HCT116 (cell line): ENCODE results near the gene TRIP13. TPM values are rescaled to one million over a fixed set of nuclear protein-coding genes. Genes with fewer than 3 reads are reported as not detected.

Experiments used
- ATAC-seq: fragments of 200-7000 bp; cut with Tn5 transposase; 2 replicates; pipeline ENCODE4 v1.9.1; 2020; ENCODE audit warnings: mild to moderate bottlenecking, moderate library complexity
- BruUV-seq: library from RNA; stranded (reverse); fragments of 400-500 nt; replicated peaks from 2 replicates; lab custom pipeline; 2021; lab: Mats Ljungman, UMichigan
- CTCF ChIA-PET: fragments of 300-600 bp; sonication (Branson Sonifier 250); formaldehyde crosslinking; loops from one replicate; lab custom pipeline; 2021; ENCODE audit warnings: antibody characterized with exemption; lab: Charles Lee
- POLR2A ChIA-PET: fragments of 300-600, 350-600 bp; sonication (Branson Sonifier 250); formaldehyde crosslinking; loops from one replicate; lab custom pipeline; 2021; ENCODE audit warnings: antibody characterized with exemption; lab: Charles Lee
- RAD21 ChIA-PET, 2 experiments: fragments of 300-600 bp; sonication (Branson Sonifier 250); formaldehyde crosslinking; loops; one replicate each; lab custom pipeline; 2023; ENCODE audit warnings: low total read pairs in 2 of 2; ENCODE audit not compliant: uncharacterized antibody in 2 of 2, unreplicated experiment in 2 of 2, low non-redundant PET in 1 of 2; lab: Charles Lee
- DNase-seq: peaks from one replicate; pipeline ENCODE4 v3.0.0-alpha.2; 2010; ENCODE audit warnings: low read depth, low spot score
- H2AFZ ChIP-seq: fragments of 200-600 bp; shearing (Covaris generic), sonication (generic); 2 replicates; pipeline ENCODE4 v1.6.1; 2017; ENCODE audit warnings: low read depth, mixed run types, mixed read lengths, antibody characterized with exemption, low read length; ENCODE audit not compliant: poor library complexity, severe bottlenecking
- H3K27ac ChIP-seq: 2 replicates; pipeline ENCODE4 v1.5.1; 2012; ENCODE audit warnings: low read depth, low read length
- H3K27me3 ChIP-seq: fragments of 200-600 bp; sonication (generic); 2 replicates; pipeline ENCODE4 v1.6.1; 2016; ENCODE audit warnings: mixed run types, low read length, mixed read lengths; ENCODE audit not compliant: insufficient read depth
- H3K36me3 ChIP-seq, 2 experiments: fragments of 200-500 bp in 1 of 2; fragments of 200-600 bp in 1 of 2; sonication (Bioruptor generic) in 1 of 2; sonication (generic) in 1 of 2; 2 replicates each; pipeline versions ENCODE4 v1.5.1 to v1.6.1; 2014 to 2016; ENCODE audit warnings: low read length in 2 of 2, inconsistent platforms in 1 of 2, mixed read lengths in 1 of 2, mixed run types in 1 of 2; ENCODE audit not compliant: insufficient read depth in 2 of 2, control insufficient read depth in 1 of 2
- H3K4me1 ChIP-seq, 2 experiments: fragments of 200-600 bp in 1 of 2; sonication (generic) in 1 of 2; 2 replicates each; pipeline versions ENCODE4 v1.5.1 to v1.6.1; 2012 to 2017; ENCODE audit warnings: low read length in 2 of 2, inconsistent platforms in 1 of 2, mild to moderate bottlenecking in 1 of 2, mixed read lengths in 1 of 2, mixed run types in 1 of 2, moderate library complexity in 1 of 2; ENCODE audit not compliant: insufficient read depth in 2 of 2, control insufficient read depth in 1 of 2
- H3K4me2 ChIP-seq: fragments of 200-600 bp; sonication (generic); 2 replicates; pipeline ENCODE4 v1.6.1; 2017; ENCODE audit warnings: mixed run types, low read length, mixed read lengths
- H3K4me3 ChIP-seq, 2 experiments: fragments of 200-600 bp in 1 of 2; sonication (generic) in 1 of 2; replicated peaks in 1 of 2; 2 replicates each; pipeline ENCODE4 v1.5.1; 2011 to 2016; ENCODE audit warnings: low read length in 2 of 2, control low read depth in 1 of 2, low read depth in 1 of 2, mild to moderate bottlenecking in 1 of 2, mixed read lengths in 1 of 2, mixed run types in 1 of 2
- H3K79me2 ChIP-seq: fragments of 200-600 bp; sonication (generic); 2 replicates; pipeline ENCODE4 v1.6.1; 2017; ENCODE audit warnings: mild to moderate bottlenecking, mixed run types, low read length, moderate library complexity, mixed read lengths; ENCODE audit not compliant: insufficient read depth
- H3K9ac ChIP-seq: fragments of 200-600 bp; sonication (generic); 2 replicates; pipeline ENCODE4 v1.6.1; 2016; ENCODE audit warnings: low read length, mixed read lengths
- H3K9me2 ChIP-seq: fragments of 200-600 bp; sonication (generic), shearing (Covaris generic); 2 replicates; pipeline ENCODE4 v1.6.1; 2017; ENCODE audit warnings: mixed run types, mild to moderate bottlenecking, moderate library complexity; ENCODE audit not compliant: insufficient read depth
- H3K9me3 ChIP-seq, 2 experiments: fragments of 200-500 bp in 1 of 2; fragments of 200-600 bp in 1 of 2; sonication (Bioruptor generic) in 1 of 2; sonication (generic) in 1 of 2; 2 replicates each; pipeline ENCODE4 v1.6.1; 2014 to 2017; ENCODE audit warnings: low read length in 2 of 2, mixed read lengths in 2 of 2, inconsistent platforms in 1 of 2, low read depth in 1 of 2, mild to moderate bottlenecking in 1 of 2, mixed run types in 1 of 2, moderate library complexity in 1 of 2; ENCODE audit not compliant: control insufficient read depth in 1 of 2, insufficient read depth in 1 of 2
- H4K20me1 ChIP-seq: fragments of 200-600 bp; sonication (generic), shearing (Covaris generic); 2 replicates; pipeline ENCODE4 v1.6.1; 2017; ENCODE audit warnings: mixed run types, mild to moderate bottlenecking, moderate library complexity; ENCODE audit not compliant: insufficient read depth
- CEBPB ChIP-seq: IDR thresholded peaks from 2 replicates; pipeline ENCODE4 v1.6.1; 2012; ENCODE audit warnings: low read depth
- EGR1 ChIP-seq: IDR thresholded peaks from 2 replicates; pipeline ENCODE4 v1.6.1; 2012; ENCODE audit warnings: low read depth
- JUND ChIP-seq: IDR thresholded peaks from 2 replicates; pipeline ENCODE4 v1.6.1; 2012
- RAD21 ChIP-seq: IDR thresholded peaks from 2 replicates; pipeline ENCODE4 v1.6.1; 2012; ENCODE audit warnings: low read depth, mild to moderate bottlenecking
- intact Hi-C: fragments of 100-400 bp; cut with micrococcal nuclease; formaldehyde crosslinking; loops from 2 replicates; pipeline ENCODE4 v1.10.0; 2022
- total RNA-seq: library from RNA; stranded (reverse); gene quantifications from one replicate; pipeline ENCODE4 v1.2.1, GENCODE V29; 2021; ENCODE audit not compliant: unreplicated experiment
- TF ChIP-seq, protein P1 (sequence below): IDR thresholded peaks from 2 replicates; pipeline ENCODE4 v1.6.1; 2012; ENCODE audit warnings: low read depth

The TRIP13 gene
- total RNA-seq, 1 experiment from 2014 or later = 45.0 TPM

DNA sequence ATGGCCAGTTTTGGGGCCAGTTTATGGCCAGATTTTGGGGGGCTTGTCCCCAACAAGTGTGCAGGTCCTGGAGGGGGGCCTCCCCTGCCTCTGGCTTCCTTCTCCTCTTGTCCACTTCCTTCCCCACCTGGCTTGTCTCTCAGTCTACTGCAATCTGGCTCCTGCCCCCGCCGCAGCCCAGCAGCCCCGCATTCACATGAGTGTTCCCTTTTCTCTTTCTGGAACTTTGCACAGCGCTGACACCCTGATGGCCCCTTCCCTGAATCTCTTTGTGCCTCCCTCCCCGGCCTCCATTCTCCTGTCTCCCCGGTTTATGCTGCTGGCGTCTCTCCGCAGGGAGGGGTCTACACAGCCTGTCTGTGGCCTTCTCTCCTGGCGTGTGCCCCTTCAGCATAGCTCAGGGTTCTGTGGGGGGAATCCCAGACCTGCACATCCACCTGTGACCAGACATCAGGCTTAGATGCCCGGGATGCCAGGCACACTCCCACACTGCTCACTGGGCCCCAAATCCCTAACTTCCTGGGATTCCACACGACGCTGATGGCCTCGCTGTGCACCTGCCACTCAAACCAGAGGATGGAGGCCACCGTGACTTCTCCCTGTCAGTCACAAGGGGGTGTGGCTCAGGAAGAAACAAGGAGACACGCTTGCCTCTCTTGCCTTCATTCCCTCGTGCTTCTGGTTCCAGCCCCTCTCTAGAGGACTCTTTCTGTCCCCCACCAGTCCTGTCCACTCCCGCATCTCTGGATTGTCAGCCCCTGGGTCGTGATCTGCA lies 17.5 kb downstream of the TRIP13 start (continued):
- TF ChIP-seq, protein P1, sequence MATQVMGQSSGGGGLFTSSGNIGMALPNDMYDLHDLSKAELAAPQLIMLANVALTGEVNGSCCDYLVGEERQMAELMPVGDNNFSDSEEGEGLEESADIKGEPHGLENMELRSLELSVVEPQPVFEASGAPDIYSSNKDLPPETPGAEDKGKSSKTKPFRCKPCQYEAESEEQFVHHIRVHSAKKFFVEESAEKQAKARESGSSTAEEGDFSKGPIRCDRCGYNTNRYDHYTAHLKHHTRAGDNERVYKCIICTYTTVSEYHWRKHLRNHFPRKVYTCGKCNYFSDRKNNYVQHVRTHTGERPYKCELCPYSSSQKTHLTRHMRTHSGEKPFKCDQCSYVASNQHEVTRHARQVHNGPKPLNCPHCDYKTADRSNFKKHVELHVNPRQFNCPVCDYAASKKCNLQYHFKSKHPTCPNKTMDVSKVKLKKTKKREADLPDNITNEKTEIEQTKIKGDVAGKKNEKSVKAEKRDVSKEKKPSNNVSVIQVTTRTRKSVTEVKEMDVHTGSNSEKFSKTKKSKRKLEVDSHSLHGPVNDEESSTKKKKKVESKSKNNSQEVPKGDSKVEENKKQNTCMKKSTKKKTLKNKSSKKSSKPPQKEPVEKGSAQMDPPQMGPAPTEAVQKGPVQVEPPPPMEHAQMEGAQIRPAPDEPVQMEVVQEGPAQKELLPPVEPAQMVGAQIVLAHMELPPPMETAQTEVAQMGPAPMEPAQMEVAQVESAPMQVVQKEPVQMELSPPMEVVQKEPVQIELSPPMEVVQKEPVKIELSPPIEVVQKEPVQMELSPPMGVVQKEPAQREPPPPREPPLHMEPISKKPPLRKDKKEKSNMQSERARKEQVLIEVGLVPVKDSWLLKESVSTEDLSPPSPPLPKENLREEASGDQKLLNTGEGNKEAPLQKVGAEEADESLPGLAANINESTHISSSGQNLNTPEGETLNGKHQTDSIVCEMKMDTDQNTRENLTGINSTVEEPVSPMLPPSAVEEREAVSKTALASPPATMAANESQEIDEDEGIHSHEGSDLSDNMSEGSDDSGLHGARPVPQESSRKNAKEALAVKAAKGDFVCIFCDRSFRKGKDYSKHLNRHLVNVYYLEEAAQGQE = no peak
- no peak for TF ChIP-seq RAD21
- TF ChIP-seq CEBPB = no peak

DNA sequence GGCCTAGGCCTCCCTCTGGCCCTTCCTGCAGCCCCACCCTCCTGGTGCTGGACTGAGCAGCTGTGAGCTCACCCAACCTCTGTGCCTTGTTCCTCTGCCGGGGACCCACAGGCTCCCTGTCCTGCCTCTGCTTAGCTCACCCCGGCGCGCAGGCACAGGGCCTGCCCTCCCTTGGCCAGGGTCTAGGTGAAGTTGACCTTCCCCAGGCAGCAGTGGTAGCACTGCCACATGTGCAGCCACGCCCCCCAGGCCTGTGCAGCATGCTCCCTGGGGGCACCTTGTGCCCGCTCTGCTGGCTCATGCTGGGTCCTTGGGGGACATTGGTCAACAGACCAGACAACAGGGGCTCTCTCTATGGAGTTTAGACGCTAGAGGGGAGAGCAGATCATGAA lies 18.1 kb downstream of the TRIP13 start:
- no peak for ATAC-seq
- H3K9me3 ChIP-seq = no peaks in the 10 kb centered on the region
- intact Hi-C loops = no loop called here
- TF ChIP-seq EGR1 (no peak), JUND (no peak)
- TF ChIP-seq, all 23 proteins: peak for 0
- Histone ChIP-seq H3K4me1 (peaks cover 15 to 31% of the 10 kb centered on the region in 2 experiments), H3K9me2 (no peaks in the 10 kb centered on the region), H3K36me3 (peaks cover 21 to 45% of the 10 kb centered on the region in 2 experiments), H3K27ac (no peak overlapping the region), H3K79me2 (peaks cover 16% of the 10 kb centered on the region), H3K4me3 (no peak overlapping the region), H3K27me3 (no peaks in the 10 kb centered on the region), H4K20me1 (peaks cover 6% of the 10 kb centered on the region; the same call in 1 of the 2 replicates), H3K4me2 (no peak overlapping the region), H2AFZ (no peak overlapping the region), H3K9ac (peak overlapping the region; percentile 20; the same call in 1 of the 2 replicates)
- ChIA-PET POLR2A (no interaction called here), RAD21 (no interaction called here), CTCF (no interaction called here)
- BruUV-seq = no TSS peak
- DNase-seq = no peak
